ENCODE data around the gene CIRBP.

- TF ChIP-seq CTCF (IDR thresholded peaks at IDR 0.05; ENCODE audit: low read depth, low read length, poor library complexity, severe bottlenecking) (no peak), EZH2phosphoT487 (IDR thresholded peaks at IDR 0.05; ENCODE audit: borderline replicate concordance, low read length) (no peak)
Measured at GRCh38 chr19:1249298-1249989, 19.7 kb upstream of the CIRBP start.

All from DOHH2 (cell line).